ENCODE results near the gene FGD4.

The FGD4 gene

DNA sequence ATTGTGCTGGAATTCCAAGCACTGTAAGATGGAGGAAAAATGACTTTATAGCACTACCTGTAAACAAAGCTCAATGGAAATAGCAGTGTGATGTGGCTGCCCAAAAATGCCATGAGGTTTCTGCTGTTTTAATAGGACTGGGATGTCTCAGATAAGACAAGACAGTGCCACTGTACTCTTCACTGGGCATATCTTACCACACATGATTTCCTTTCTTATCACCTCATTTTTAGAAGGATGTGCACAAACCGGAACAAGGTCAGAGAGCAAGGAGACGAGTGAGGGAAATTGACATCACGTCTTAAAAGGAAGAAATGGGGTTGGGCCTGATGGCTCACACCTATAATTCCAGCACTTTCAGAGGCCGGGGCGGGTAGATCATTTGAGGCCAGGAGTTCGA is 38.4 kb upstream of the FGD4 start:
- DNase-seq (ENCODE audit: low read depth in 1 of 2, low spot score in 1 of 2): no peak

DNA sequence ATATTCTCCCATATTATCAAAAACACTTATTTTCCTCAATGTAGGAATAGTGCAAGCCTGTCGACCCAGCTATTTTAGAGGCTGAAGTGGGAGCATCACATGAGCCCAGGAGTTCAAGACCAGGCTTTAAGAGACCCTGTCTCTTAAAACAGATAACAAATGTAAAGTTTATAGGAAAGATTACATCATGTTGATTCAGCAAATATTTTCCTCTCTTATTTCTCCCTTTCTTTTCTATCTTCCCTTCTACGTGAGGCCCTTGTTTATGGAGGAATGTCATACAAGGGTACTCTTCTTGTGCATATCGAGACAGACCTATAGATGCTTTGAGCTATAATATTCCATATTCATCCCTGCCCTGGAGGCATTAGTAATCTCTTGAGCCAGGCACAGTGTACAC is 36.5 kb upstream of the FGD4 start:
- DNase-seq (ENCODE audit: low read depth in 1 of 2, low spot score in 1 of 2): no peak
- TF ChIP-seq, protein P1, sequence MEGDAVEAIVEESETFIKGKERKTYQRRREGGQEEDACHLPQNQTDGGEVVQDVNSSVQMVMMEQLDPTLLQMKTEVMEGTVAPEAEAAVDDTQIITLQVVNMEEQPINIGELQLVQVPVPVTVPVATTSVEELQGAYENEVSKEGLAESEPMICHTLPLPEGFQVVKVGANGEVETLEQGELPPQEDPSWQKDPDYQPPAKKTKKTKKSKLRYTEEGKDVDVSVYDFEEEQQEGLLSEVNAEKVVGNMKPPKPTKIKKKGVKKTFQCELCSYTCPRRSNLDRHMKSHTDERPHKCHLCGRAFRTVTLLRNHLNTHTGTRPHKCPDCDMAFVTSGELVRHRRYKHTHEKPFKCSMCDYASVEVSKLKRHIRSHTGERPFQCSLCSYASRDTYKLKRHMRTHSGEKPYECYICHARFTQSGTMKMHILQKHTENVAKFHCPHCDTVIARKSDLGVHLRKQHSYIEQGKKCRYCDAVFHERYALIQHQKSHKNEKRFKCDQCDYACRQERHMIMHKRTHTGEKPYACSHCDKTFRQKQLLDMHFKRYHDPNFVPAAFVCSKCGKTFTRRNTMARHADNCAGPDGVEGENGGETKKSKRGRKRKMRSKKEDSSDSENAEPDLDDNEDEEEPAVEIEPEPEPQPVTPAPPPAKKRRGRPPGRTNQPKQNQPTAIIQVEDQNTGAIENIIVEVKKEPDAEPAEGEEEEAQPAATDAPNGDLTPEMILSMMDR (IDR thresholded peaks at IDR 0.05; ENCODE audit: insufficient read depth, low read length): no peak
- TF ChIP-seq GABPA (IDR thresholded peaks at IDR 0.05; ENCODE audit: low read depth) (no peak), POLR2AphosphoS5 (IDR thresholded peaks at IDR 0.05; ENCODE audit: low read depth) (no peak), SPI1 (IDR thresholded peaks at IDR 0.05; ENCODE audit: borderline replicate concordance, low read depth) (no peak)
- TF ChIP-seq, protein P2, sequence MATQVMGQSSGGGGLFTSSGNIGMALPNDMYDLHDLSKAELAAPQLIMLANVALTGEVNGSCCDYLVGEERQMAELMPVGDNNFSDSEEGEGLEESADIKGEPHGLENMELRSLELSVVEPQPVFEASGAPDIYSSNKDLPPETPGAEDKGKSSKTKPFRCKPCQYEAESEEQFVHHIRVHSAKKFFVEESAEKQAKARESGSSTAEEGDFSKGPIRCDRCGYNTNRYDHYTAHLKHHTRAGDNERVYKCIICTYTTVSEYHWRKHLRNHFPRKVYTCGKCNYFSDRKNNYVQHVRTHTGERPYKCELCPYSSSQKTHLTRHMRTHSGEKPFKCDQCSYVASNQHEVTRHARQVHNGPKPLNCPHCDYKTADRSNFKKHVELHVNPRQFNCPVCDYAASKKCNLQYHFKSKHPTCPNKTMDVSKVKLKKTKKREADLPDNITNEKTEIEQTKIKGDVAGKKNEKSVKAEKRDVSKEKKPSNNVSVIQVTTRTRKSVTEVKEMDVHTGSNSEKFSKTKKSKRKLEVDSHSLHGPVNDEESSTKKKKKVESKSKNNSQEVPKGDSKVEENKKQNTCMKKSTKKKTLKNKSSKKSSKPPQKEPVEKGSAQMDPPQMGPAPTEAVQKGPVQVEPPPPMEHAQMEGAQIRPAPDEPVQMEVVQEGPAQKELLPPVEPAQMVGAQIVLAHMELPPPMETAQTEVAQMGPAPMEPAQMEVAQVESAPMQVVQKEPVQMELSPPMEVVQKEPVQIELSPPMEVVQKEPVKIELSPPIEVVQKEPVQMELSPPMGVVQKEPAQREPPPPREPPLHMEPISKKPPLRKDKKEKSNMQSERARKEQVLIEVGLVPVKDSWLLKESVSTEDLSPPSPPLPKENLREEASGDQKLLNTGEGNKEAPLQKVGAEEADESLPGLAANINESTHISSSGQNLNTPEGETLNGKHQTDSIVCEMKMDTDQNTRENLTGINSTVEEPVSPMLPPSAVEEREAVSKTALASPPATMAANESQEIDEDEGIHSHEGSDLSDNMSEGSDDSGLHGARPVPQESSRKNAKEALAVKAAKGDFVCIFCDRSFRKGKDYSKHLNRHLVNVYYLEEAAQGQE (IDR thresholded peaks at IDR 0.05; ENCODE audit: insufficient replicate concordance, low read depth): no peak
- H3K27me3 ChIP-seq (ENCODE audit: insufficient read depth, poor library complexity, severe bottlenecking): no peaks in the 10 kb centered on the region

More for the DNA sequence above, 38.4 kb upstream of the FGD4 start:
- TF ChIP-seq, protein P1 (IDR thresholded peaks at IDR 0.05; ENCODE audit: insufficient read depth, low read length): no peak
- TF ChIP-seq GABPA (IDR thresholded peaks at IDR 0.05; ENCODE audit: low read depth): no peak
- Histone ChIP-seq H3K27me3 (ENCODE audit: insufficient read depth, poor library complexity, severe bottlenecking) (no peaks in the 10 kb centered on the region), H3K4me3 (replicated peaks; ENCODE audit: insufficient read depth, low read length) (no peak overlapping the region), H3K27ac (replicated peaks) (no peak overlapping the region)

DNA sequence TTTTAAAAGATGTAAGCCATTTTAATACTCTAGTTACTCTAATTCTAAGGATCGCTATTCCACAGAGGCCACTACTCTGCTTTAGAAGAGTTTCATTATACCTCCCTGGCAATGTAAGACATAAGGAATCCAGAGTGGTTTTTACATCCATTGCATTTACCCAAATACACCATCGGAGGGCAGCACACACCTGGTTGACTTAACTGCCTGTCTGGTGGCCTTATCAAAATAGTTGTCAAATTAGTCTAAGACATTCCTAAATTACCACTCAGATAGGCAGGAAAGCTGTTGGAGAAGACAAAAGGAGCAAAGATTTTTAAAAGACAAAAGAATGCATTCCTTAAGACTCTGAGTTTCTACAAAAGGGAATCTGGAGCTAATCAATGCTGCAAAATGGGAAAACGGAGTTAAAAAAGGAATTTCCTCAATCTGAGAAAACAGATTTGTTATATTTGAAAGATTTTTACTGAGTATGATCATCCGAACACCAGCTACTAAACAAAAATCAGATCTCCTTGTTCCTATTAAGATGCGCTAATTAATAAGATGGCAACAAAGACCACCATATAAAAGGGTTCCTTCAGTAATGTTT is 33.8 kb upstream of the FGD4 start:
- DNase-seq (ENCODE audit: low read depth in 1 of 2, low spot score in 1 of 2): peak; percentile 38 to 60
- H3K27ac ChIP-seq (replicated peaks): no peak overlapping the region
- no peak for TF ChIP-seq GABPA (IDR thresholded peaks at IDR 0.05; ENCODE audit: low read depth)
- TF ChIP-seq, protein P1 (IDR thresholded peaks at IDR 0.05; ENCODE audit: insufficient read depth, low read length): peak; percentile 67
- no peak for TF ChIP-seq SPI1 (IDR thresholded peaks at IDR 0.05; ENCODE audit: borderline replicate concordance, low read depth)

More for the DNA sequence above, 36.5 kb upstream of the FGD4 start:
- Histone ChIP-seq H3K27ac (replicated peaks) (no peak overlapping the region), H3K4me3 (replicated peaks; ENCODE audit: insufficient read depth, low read length) (no peak overlapping the region)

DNA sequence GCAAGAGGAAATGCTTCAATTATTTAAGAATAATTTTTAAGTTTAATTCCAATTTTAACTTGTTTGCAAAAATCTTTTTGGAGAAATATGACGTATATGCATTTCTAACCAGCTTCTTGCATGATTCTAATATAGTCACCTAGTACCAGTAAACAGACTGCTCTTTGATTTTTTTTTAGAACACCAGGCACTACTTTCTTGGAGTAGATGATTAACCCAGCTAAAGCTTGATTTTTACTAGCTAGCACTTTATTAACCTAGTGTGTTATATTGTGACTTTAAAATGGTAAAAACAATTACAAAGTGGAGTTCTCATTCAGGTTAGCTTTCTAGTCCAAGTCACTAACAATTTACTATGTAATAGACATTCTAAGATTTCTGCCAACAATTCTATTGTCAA is 32.6 kb upstream of the FGD4 start:
- DNase-seq (ENCODE audit: low read depth in 1 of 2, low spot score in 1 of 2): no peak
- no peak overlapping the region for H3K4me3 ChIP-seq (replicated peaks; ENCODE audit: insufficient read depth, low read length)
- no peak for TF ChIP-seq SPI1 (IDR thresholded peaks at IDR 0.05; ENCODE audit: borderline replicate concordance, low read depth)
- TF ChIP-seq, protein P1 (IDR thresholded peaks at IDR 0.05; ENCODE audit: insufficient read depth, low read length): no peak
- H3K27ac ChIP-seq (replicated peaks): no peak overlapping the region
- H3K27me3 ChIP-seq (ENCODE audit: insufficient read depth, poor library complexity, severe bottlenecking): no peaks in the 10 kb centered on the region

More for the DNA sequence above, 33.8 kb upstream of the FGD4 start:
- H3K4me3 ChIP-seq (replicated peaks; ENCODE audit: insufficient read depth, low read length): no peak overlapping the region
- H3K27me3 ChIP-seq (ENCODE audit: insufficient read depth, poor library complexity, severe bottlenecking): no peaks in the 10 kb centered on the region

Data from HL-60 (cell line).